A673 (cell line): ENCODE measurements around the gene BACH2. TPM values are rescaled to one million over a fixed set of nuclear protein-coding genes. Genes with fewer than 3 reads are reported as not detected.

Experiments
- BruUV-seq: library from RNA; stranded (reverse); fragments of 400-500 nt; replicated peaks from 2 replicates; lab custom pipeline; 2021; lab: Mats Ljungman, UMichigan
- CTCF ChIA-PET: fragments of 300-600 bp; sonication (Branson Sonifier 250); formaldehyde crosslinking; loops from one replicate; lab custom pipeline; 2022; ENCODE audit warnings: antibody characterized with exemption; lab: Charles Lee
- POLR2A ChIA-PET: fragments of 300-600 bp; sonication (Branson Sonifier 250); formaldehyde crosslinking; loops from one replicate; lab custom pipeline; 2022; ENCODE audit warnings: antibody characterized with exemption; ENCODE audit not compliant: low non-redundant PET; lab: Charles Lee
- DNase-seq: peaks from one replicate; pipeline ENCODE4 v3.0.0-alpha.2; 2015; ENCODE audit warnings: low spot score
- H3K27ac ChIP-seq: fragments of 200-600 bp; sonication (generic); 2 replicates; pipeline ENCODE4 v1.5.1; 2016; ENCODE audit warnings: mixed run types, low read depth, mild to moderate bottlenecking, mixed read lengths, antibody characterized with exemption, low read length; ENCODE audit not compliant: poor library complexity, severe bottlenecking
- H3K27me3 ChIP-seq: fragments of 200-600 bp; sonication (generic); replicated peaks from 2 replicates; pipeline ENCODE4 v1.6.1; 2017; ENCODE audit warnings: mixed run types, low read depth, mild to moderate bottlenecking, mixed read lengths, antibody characterized with exemption, low read length; ENCODE audit not compliant: insufficient read depth, poor library complexity
- H3K36me3 ChIP-seq: fragments of 200-600 bp; sonication (generic); 2 replicates; pipeline ENCODE4 v1.6.1; 2016; ENCODE audit warnings: mixed run types, mild to moderate bottlenecking, mixed read lengths, antibody characterized with exemption, low read length; ENCODE audit not compliant: insufficient read depth, poor library complexity, severe bottlenecking
- H3K4me1 ChIP-seq: fragments of 200-600 bp; sonication (generic); 2 replicates; pipeline ENCODE4 v1.6.1; 2017; ENCODE audit warnings: mixed run types, mild to moderate bottlenecking, mixed read lengths, antibody characterized with exemption, low read length; ENCODE audit not compliant: insufficient read depth, poor library complexity, severe bottlenecking
- H3K4me3 ChIP-seq: fragments of 200-600 bp; sonication (generic); 2 replicates; pipeline ENCODE4 v1.5.1; 2016; ENCODE audit warnings: low read depth, mixed run types, mild to moderate bottlenecking, mixed read lengths, low read length; ENCODE audit not compliant: poor library complexity, severe bottlenecking
- H3K9me3 ChIP-seq: fragments of 200-600 bp; sonication (generic); 2 replicates; pipeline ENCODE4 v1.6.1; 2016; ENCODE audit warnings: mixed run types, low read depth, mild to moderate bottlenecking, mixed read lengths, antibody characterized with exemption, low read length; ENCODE audit not compliant: poor library complexity, severe bottlenecking
- CTCF ChIP-seq: fragments of 300-800, 200-600 bp; sonication (generic); conservative IDR thresholded peaks from 2 replicates; pipeline ENCODE4 v1.5.1; 2017; ENCODE audit warnings: low read depth, mild to moderate bottlenecking, antibody characterized with exemption, low read length, moderate library complexity, mixed read lengths
- EZH2 ChIP-seq: fragments of 200-600 bp; sonication (generic); IDR thresholded peaks from 2 replicates; pipeline ENCODE4 v1.6.1; 2017; ENCODE audit warnings: borderline replicate concordance, low read depth, mild to moderate bottlenecking, mixed read lengths, antibody characterized with exemption, low read length; ENCODE audit not compliant: poor library complexity, severe bottlenecking
- intact Hi-C: fragments of 100-400 bp; cut with micrococcal nuclease; formaldehyde crosslinking; loops from one replicate; pipeline ENCODE4 v1.10.0; 2022; ENCODE audit not compliant: unreplicated experiment
- total RNA-seq: library from RNA; stranded (reverse); gene quantifications from 2 replicates; pipeline ENCODE4 v1.2.3, GENCODE V29; 2021

The BACH2 gene
- total RNA-seq, 1 experiment from 2014 or later = 0.37 TPM

- Histone ChIP-seq H3K9me3 (no peaks in the 10 kb centered on the region), H3K4me3 (no peak overlapping the region), H3K4me1 (no peaks in the 10 kb centered on the region), H3K27me3 (no peaks in the 10 kb centered on the region), H3K36me3 (no peaks in the 10 kb centered on the region), H3K27ac (no peak overlapping the region)
- DNase-seq = no peak
- no TSS peak for BruUV-seq
- TF ChIP-seq CTCF (no peak), EZH2 (no peak)
- intact Hi-C loops = no loop called here
- CTCF ChIA-PET = no interaction called here
- POLR2A ChIA-PET = no interaction called here
Observed at GRCh38 chr6:90126181-90126580, 170.5 kb downstream of the BACH2 start.

- H3K27me3 ChIP-seq = no peaks in the 10 kb centered on the region
- ChIA-PET CTCF (no interaction called here), POLR2A (no interaction called here)
- BruUV-seq = no TSS peak
- H3K27ac ChIP-seq = no peak overlapping the region
- TF ChIP-seq CTCF (no peak), EZH2 (no peak)
- no peaks in the 10 kb centered on the region for H3K36me3 ChIP-seq
- intact Hi-C loops = no loop called here
- no peak for DNase-seq
- H3K4me1 ChIP-seq = no peaks in the 10 kb centered on the region
- no peaks in the 10 kb centered on the region for H3K9me3 ChIP-seq
- H3K4me3 ChIP-seq = no peak overlapping the region
Observed at GRCh38 chr6:90124874-90125510, 171.7 kb downstream of the BACH2 start.

GRCh38 chr6:90123831-90124230 is 172.8 kb downstream of the BACH2 start:
- intact Hi-C loops = no loop called here
- CTCF ChIA-PET = no interaction called here
- no peak for DNase-seq
- no peak overlapping the region for H3K27ac ChIP-seq
- no peaks in the 10 kb centered on the region for H3K27me3 ChIP-seq
- TF ChIP-seq EZH2 = no peak
- no peak for TF ChIP-seq CTCF
- BruUV-seq = no TSS peak
- H3K4me3 ChIP-seq = no peak overlapping the region
- H3K4me1 ChIP-seq = no peaks in the 10 kb centered on the region
- no peaks in the 10 kb centered on the region for H3K36me3 ChIP-seq
- POLR2A ChIA-PET = no interaction called here
- H3K9me3 ChIP-seq = no peaks in the 10 kb centered on the region
